Measurements from ENCODE around the gene PIK3R1.
"Not testable (repeated sequence)": the region's sequence is repeated elsewhere in the genome, so short reads cannot be mapped to it uniquely, and the experiment has no call there.

Gene PIK3R1

GRCh38 chr5:68193481-68194036 is 22.0 kb upstream of the PIK3R1 start:
- DNase-seq (ENCODE audit: low spot score), result no peak

- no peak for DNase-seq (ENCODE audit: low spot score)
Observed at GRCh38 chr5:68194386-68194785, 21.2 kb upstream of the PIK3R1 start.

GRCh38 chr5:68195137-68195536 is 20.4 kb upstream of the PIK3R1 start:
- no peak for DNase-seq (ENCODE audit: low spot score)

- DNase-seq (ENCODE audit: low spot score), result no peak
Observed at GRCh38 chr5:68196876-68197275, 18.7 kb upstream of the PIK3R1 start.

- no peak for DNase-seq (ENCODE audit: low spot score)
Observed at GRCh38 chr5:68200288-68200687, 15.3 kb upstream of the PIK3R1 start.

GRCh38 chr5:68210654-68211053 is 4.9 kb upstream of the PIK3R1 start:
- DNase-seq (ENCODE audit: low spot score), result not testable (repeated sequence)

- DNase-seq (ENCODE audit: low spot score), result no peak
Observed at GRCh38 chr5:68214482-68215207, 911 bp upstream of the PIK3R1 start.

- DNase-seq (ENCODE audit: low spot score), result peak; percentile 67
Observed at GRCh38 chr5:68215898-68216244, 315 bp downstream of the PIK3R1 start.

- peak; percentile 30 for DNase-seq (ENCODE audit: low spot score)
Observed at GRCh38 chr5:68216245-68217046, 890 bp downstream of the PIK3R1 start.

- no peak for DNase-seq (ENCODE audit: low spot score)
Observed at GRCh38 chr5:68217047-68217355, 1.4 kb downstream of the PIK3R1 start.

GRCh38 chr5:68217528-68217927 is 2.0 kb downstream of the PIK3R1 start:
- no peak for DNase-seq (ENCODE audit: low spot score)

- DNase-seq (ENCODE audit: low spot score), result no peak
Observed at GRCh38 chr5:68219161-68219816, 3.7 kb downstream of the PIK3R1 start.

GRCh38 chr5:68220260-68220659 is 4.7 kb downstream of the PIK3R1 start:
- no peak for DNase-seq (ENCODE audit: low spot score)

- no peak for DNase-seq (ENCODE audit: low spot score)
Observed at GRCh38 chr5:68220914-68221313, 5.4 kb downstream of the PIK3R1 start.

- no peak for DNase-seq (ENCODE audit: low spot score)
Observed at GRCh38 chr5:68221488-68221887, 5.9 kb downstream of the PIK3R1 start.

GRCh38 chr5:68222310-68222709 is 6.8 kb downstream of the PIK3R1 start:
- DNase-seq (ENCODE audit: low spot score), result no peak

- DNase-seq (ENCODE audit: low spot score), result no peak
Observed at GRCh38 chr5:68222824-68223354, 7.3 kb downstream of the PIK3R1 start.

GRCh38 chr5:68223904-68224303 is 8.3 kb downstream of the PIK3R1 start:
- no peak for DNase-seq (ENCODE audit: low spot score)

- peak; percentile 37 for DNase-seq (ENCODE audit: low spot score)
Observed at GRCh38 chr5:68224509-68225187, 9.1 kb downstream of the PIK3R1 start.

- DNase-seq (ENCODE audit: low spot score), result peak; percentile 76
Observed at GRCh38 chr5:68225188-68225910, 9.8 kb downstream of the PIK3R1 start.

GRCh38 chr5:68225911-68226545 is 10.5 kb downstream of the PIK3R1 start:
- no peak for DNase-seq (ENCODE audit: low spot score)

Data from AG20443 (cell line).